Measurements from ENCODE around the gene DNAI2. TPM values are rescaled to one million over a fixed set of nuclear protein-coding genes. Genes with fewer than 3 reads are reported as not detected.

The DNAI2 gene
- total and polyA plus RNA-seq, 3 donors from 2014 or later: 19.6 to 80.5 (median 26.9) TPM

DNA sequence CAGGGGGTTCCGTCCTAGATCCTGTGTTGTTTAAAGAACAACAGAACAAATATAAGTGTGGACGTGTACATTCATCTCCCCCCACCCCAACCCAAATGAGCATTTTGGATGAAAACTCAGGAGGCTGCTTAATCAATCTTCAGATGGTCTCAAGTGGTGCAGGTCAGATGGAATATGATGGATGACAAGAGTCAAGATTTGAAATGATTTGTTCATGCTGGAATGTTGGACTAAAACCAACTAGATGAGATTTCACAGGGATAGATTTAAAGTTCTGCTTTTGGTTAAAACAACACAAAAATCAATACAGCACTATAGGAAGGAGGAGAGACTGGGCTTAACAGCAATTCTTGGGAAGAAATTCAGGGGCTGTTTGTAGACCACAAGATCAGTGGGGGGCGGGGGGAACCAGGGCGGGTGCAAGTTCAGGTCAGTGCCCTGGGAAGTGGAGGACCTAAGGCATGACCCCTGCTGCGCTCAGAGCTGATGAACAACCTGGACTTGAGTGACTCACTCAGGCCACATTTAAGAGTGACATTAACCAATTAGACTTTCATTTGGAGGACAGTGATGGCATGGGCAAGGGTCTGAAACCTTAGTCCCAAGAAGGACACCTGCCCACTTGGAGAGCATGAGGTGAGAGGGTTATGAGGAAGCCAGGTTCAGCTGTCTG, 45.6 kb upstream of the DNAI2 start:
- no peaks in the 10 kb centered on the region for H3K9me3 ChIP-seq
- TF ChIP-seq, protein P1, sequence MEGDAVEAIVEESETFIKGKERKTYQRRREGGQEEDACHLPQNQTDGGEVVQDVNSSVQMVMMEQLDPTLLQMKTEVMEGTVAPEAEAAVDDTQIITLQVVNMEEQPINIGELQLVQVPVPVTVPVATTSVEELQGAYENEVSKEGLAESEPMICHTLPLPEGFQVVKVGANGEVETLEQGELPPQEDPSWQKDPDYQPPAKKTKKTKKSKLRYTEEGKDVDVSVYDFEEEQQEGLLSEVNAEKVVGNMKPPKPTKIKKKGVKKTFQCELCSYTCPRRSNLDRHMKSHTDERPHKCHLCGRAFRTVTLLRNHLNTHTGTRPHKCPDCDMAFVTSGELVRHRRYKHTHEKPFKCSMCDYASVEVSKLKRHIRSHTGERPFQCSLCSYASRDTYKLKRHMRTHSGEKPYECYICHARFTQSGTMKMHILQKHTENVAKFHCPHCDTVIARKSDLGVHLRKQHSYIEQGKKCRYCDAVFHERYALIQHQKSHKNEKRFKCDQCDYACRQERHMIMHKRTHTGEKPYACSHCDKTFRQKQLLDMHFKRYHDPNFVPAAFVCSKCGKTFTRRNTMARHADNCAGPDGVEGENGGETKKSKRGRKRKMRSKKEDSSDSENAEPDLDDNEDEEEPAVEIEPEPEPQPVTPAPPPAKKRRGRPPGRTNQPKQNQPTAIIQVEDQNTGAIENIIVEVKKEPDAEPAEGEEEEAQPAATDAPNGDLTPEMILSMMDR (IDR thresholded peaks at IDR 0.05): no peak
- no peak for TF ChIP-seq POLR2A (IDR thresholded peaks at IDR 0.05)
- DNase-seq: no peak
- no peaks in the 10 kb centered on the region for H3K36me3 ChIP-seq (ENCODE audit: low read depth, missing control alignments)
- intact Hi-C loops (cut with DNase I; ENCODE audit: low total_unique reads): no loop called here
- 82 to 95% methylated on average over 5 of the region's 5 CpGs for WGBS, 2 donors
- no peak overlapping the region for H3K4me3 ChIP-seq
- no peaks in the 10 kb centered on the region for H3K27me3 ChIP-seq
- peaks cover 15% of the 10 kb centered on the region for H3K4me1 ChIP-seq
- no peak overlapping the region for H3K27ac ChIP-seq

DNA sequence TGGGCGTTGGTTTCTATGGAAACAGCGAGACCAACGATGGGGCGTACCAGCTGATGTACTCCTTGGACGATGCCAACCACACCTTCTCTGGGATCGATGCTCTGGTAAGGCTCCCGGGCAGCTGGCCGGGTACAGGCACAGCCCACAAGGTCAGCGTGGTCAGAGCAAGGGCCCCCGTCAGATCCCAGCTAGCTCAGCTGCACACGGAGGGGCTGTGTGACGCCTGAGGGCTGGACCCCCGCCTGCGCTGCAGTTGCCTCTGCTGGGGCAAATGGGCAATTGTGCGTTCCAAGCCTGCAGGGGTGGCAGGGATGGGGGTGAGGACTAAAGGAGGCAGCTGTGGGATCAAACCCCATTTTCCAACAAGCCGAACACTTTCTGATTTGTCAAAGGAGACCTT, 43.1 kb upstream of the DNAI2 start:
- no peaks in the 10 kb centered on the region for H3K27me3 ChIP-seq
- H3K36me3 ChIP-seq (ENCODE audit: low read depth, missing control alignments): no peaks in the 10 kb centered on the region
- no peak for DNase-seq
- H3K27ac ChIP-seq: no peak overlapping the region
- TF ChIP-seq, protein P1 (IDR thresholded peaks at IDR 0.05): no peak
- TF ChIP-seq POLR2A (IDR thresholded peaks at IDR 0.05): no peak
- H3K4me3 ChIP-seq: no peak overlapping the region
- intact Hi-C loops (cut with DNase I; ENCODE audit: low total_unique reads): no loop called here
- WGBS, 2 donors: 88 to 91% methylated on average over 11 to 16 of the region's 16 CpGs
- no peaks in the 10 kb centered on the region for H3K9me3 ChIP-seq
- H3K4me1 ChIP-seq: peaks cover 36% of the 10 kb centered on the region

DNA sequence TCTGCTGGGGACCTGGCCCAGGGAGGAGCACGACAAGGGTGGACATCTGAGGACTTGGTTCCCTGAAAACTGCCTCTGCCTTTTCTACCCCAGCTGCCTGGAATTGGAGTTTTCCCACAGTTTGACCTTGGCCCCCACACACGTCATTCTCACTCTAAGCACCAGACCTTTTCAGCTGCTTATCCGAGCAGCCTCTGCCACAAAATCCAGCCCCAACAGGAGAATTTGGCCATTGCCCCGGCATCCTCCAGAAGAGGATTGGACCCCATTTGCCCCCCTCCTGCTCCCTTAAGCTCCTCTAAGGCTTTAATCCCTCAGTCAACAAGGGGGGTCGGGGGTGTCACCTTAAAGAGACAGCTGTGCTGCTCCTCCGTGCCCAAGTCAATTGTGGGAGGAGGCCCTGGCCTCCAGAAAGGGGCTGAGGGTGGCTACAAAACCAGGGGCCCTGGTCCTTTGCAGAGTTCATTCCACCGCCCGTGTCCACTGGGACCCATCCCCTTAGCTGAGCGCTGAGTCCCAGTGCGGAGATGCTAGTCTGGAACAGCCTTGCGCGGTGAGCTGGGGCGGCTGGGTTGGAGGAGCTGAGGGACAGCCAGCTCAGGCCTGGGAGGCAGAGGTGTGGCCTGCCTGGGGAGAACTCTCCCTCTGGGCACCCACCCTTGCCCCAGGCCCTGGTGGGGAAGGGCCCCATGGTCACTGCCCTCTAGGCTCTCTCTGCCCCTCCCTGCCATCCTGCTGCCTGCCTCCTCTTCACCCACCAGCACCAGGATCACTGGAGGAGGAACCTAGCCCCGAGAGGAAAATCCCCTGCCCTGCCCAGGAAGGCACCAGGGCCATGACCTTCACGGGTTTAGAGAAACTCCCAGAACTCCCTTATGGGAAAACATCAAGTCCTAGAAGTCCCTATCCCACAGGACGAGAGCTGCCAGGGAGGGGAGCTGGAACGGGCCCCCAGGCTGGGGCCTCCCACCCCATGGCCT, 41.8 kb upstream of the DNAI2 start:
- intact Hi-C loops (cut with DNase I; ENCODE audit: low total_unique reads): no loop called here
- no peak overlapping the region for H3K4me3 ChIP-seq
- no peak for DNase-seq
- no peaks in the 10 kb centered on the region for H3K36me3 ChIP-seq (ENCODE audit: low read depth, missing control alignments)
- H3K9me3 ChIP-seq: no peaks in the 10 kb centered on the region
- TF ChIP-seq, protein P1 (IDR thresholded peaks at IDR 0.05): no peak
- no peak for TF ChIP-seq POLR2A (IDR thresholded peaks at IDR 0.05)
- H3K4me1 ChIP-seq: peaks cover 48% of the 10 kb centered on the region
- WGBS, 2 donors: 63 to 72% methylated on average over 15 to 17 of the region's 17 CpGs
- peak overlapping the region in 1 of 2 donors; percentile 85 for H3K27ac ChIP-seq
- no peaks in the 10 kb centered on the region for H3K27me3 ChIP-seq

DNA sequence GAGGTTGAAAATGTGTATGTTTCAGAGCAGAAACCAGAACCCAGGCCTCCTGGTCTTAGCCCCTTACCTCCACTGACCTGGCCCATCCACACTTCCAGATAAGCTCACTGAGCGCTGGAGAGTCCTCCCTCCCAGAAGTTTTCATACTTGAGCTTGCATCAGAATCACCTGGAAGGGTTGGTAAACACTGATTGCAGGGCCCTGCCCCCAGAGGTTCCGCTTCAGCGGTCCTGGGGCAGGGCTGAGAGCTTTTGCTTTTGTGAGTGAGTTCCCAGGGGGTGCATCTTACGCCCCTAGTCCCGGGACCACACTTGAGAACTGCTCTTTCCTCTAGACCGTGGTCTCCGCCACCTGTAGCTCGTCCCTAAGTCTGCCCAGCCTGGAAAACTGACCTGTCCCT, 40.1 kb upstream of the DNAI2 start:
- H3K9me3 ChIP-seq: no peaks in the 10 kb centered on the region
- peak overlapping the region; percentile 69 to 85 for H3K27ac ChIP-seq
- intact Hi-C loops (cut with DNase I; ENCODE audit: low total_unique reads): no loop called here
- H3K4me1 ChIP-seq: peaks cover 48% of the 10 kb centered on the region
- no peaks in the 10 kb centered on the region for H3K27me3 ChIP-seq
- TF ChIP-seq, protein P1 (IDR thresholded peaks at IDR 0.05): no peak
- no peak for TF ChIP-seq POLR2A (IDR thresholded peaks at IDR 0.05)
- 89 to 96% methylated on average over 7 to 8 of the region's 8 CpGs for WGBS, 2 donors
- H3K36me3 ChIP-seq (ENCODE audit: low read depth, missing control alignments): no peaks in the 10 kb centered on the region
- no peak for DNase-seq
- no peak overlapping the region for H3K4me3 ChIP-seq

Data from testis (tissue), 3 donors.